ENCODE results near the gene CHRM4. TPM values are rescaled to one million over a fixed set of nuclear protein-coding genes. Genes with fewer than 3 reads are reported as not detected.
A peak's percentile ranks its signal among the peaks of the same experiment; 100 is the strongest.
"Not testable (repeated sequence)": the region's sequence is repeated elsewhere in the genome, so short reads cannot be mapped to it uniquely, and the experiment has no call there.

CHRM4 gene
- total RNA-seq, 1 donor from 2014 or later, result not detected

- H3K4me3 ChIP-seq (ENCODE audit: low read depth, low read length), result peak overlapping the region; percentile 50
- TF ChIP-seq CTCF (conservative IDR thresholded peaks at IDR 0.05; ENCODE audit: low read depth, low read length), result no peak
- no peak for DNase-seq (ENCODE audit: low read depth)
Measured at GRCh38 chr11:46381819-46382645, 9.5 kb downstream of the CHRM4 start.

DNA sequence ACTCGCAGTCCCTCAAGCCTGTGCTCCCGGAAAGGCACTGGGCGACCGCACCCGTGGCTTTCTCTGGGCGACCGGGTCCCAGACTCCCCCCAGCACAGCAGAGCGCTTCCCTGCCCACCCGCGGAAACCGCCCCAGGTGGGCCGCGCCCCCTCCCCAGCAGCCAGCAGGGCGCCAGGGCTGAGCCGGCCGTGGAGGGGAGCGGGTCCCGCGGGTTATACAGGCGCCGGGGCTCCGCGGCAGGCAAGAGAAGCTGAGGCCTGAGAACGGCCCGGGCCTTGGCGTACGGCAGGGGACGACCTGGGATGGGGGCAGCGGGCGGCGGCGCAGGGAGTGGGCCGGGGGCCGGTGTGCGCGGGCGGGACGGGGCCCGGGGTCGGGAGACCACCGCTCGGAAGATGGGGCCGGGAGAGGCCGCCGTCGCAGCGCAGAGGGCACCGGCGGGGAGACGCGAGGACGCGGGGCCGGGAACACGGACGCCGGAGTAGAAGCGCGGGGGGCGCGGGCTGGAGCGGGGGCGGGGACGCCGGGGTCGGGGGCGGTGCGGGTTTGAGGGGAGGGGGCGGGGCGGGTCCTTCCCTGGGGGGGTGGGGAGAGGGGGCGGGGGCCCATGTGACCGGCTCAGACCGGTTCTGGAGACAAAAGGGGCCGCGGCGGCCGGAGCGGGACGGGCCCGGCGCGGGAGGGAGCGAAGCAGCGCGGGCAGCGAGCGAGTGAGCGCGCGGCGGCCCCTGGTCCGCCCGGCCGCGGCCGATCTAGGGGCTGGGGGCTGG is 10.3 kb downstream of the CHRM4 start, which contains the start of gene MDK:
Gene MDK, plus strand, starts transcription at position 622 of the 771 bp plus-strand sequence. CDS start 389 bp downstream, outside the sequence.
- TF ChIP-seq CTCF (conservative IDR thresholded peaks at IDR 0.05; ENCODE audit: low read depth, low read length), result no peak
- no peak for DNase-seq (ENCODE audit: low read depth)
- H3K4me3 ChIP-seq (ENCODE audit: low read depth, low read length), result peak within 1 kb of the TSS; percentile 62

DNA sequence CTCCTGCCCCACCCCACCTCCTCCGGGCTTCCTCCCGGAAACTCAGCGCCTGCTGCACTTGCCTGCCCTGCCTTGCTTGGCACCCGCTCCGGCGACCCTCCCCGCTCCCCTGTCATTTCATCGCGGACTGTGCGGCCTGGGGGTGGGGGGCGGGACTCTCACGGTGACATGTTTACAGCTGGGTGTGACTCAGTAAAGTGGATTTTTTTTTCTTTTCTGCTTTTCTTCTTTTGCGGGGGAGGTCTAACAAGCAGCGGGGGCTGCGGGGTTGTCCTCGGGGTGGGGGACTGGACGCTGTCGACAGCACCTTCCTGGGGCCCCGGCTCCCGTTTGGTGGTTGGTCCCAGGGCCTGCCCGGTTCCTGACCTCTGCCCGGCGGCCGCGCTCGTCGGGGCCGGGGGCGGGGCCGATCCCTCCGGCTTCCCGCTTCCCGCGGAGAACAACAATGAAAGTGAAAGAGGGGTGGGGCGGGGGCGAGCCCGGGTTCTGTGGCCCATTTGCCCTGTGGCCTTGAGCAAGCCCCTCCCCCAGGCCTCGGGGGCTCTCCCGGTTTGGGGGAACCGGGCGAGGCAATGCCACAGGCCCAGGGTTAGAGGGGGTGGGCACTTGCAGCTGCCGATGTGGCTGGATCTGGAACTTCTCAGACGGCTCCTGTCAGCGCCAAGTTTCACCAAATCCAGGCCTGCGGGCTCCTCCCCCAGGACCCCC is 11.1 kb downstream of the CHRM4 start:
- peak overlapping the region; percentile 62 for H3K4me3 ChIP-seq (ENCODE audit: low read depth, low read length)
- TF ChIP-seq CTCF (conservative IDR thresholded peaks at IDR 0.05; ENCODE audit: low read depth, low read length), result no peak
- no peak for DNase-seq (ENCODE audit: low read depth)

DNA sequence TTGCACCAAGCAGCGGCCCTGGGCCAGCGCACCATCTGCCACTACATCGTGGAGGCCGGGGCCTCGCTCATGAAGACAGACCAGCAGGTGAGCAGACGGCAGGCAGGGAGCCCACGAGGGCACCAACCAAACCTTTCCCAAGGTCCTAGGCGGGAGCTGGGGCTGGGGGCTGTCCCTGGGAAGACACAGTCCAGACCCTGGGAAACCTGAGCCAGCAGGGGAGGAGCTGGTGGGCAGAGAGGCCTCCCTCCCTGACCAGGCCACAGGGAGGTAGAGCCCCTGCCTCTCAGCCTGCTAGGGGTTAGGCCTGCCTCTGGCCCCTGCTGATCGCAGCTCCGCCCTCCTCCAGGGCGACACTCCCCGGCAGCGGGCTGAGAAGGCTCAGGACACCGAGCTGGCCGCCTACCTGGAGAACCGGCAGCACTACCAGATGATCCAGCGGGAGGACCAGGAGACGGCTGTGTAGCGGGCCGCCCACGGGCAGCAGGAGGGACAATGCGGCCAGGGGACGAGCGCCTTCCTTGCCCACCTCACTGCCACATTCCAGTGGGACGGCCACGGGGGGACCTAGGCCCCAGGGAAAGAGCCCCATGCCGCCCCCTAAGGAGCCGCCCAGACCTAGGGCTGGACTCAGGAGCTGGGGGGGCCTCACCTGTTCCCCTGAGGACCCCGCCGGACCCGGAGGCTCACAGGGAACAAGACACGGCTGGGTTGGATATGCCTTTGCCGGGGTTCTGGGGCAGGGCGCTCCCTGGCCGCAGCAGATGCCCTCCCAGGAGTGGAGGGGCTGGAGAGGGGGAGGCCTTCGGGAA is 11.9 kb downstream of the CHRM4 start:
- not testable (repeated sequence) for DNase-seq (ENCODE audit: low read depth); H3K4me3 ChIP-seq (ENCODE audit: low read depth, low read length)

DNA sequence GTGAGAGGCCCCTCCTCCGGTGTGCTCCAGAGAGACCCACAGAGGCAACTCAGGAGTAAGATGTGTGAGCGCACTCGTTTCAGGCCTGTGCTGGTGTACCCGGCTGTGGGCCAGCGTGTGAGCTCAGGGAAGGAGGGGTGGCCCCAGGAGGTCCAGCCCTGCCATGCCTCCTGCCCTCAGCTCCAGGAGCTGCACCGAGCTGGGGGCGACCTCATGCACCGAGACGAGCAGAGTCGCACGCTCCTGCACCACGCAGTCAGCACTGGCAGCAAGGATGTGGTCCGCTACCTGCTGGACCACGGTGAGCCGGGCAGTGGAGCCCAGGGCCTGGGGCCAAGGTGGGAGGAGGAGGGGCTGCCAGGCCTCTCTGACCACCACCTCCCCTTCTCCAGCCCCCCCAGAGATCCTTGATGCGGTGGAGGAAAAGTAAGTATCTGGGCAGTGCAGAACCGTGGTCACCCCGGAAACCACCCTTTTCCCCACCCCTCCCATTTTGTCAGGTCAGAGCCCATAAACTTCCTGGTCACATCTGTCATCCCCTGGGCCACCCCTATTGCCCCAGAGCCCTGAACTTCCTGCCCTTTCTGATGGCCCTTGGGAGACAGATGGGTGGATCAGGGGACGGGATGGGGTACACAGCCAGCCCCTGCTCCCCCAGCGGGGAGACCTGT is 12.6 kb downstream of the CHRM4 start:
- TF ChIP-seq CTCF (conservative IDR thresholded peaks at IDR 0.05; ENCODE audit: low read depth, low read length), result no peak
- DNase-seq (ENCODE audit: low read depth), result no peak
- no peak overlapping the region for H3K4me3 ChIP-seq (ENCODE audit: low read depth, low read length)

DNA sequence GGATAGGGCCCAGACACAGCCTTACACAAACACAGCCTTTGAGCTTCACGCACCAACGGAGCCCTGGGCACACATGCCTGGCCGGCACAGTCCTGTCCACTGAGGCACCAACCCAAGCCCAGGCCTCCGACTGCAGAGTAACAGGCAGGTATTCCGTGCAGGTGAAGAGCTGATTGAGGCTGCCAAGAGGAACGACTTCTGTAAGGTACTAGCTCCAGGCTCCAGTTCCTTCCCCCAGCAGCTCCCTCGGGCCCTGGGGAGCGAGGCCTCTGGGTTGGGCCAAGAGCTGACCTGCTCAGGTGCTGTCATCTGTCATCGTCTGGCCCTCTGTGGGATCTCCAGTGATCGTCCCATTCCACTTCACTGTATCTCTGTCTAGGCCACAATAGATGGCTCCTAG is 13.3 kb downstream of the CHRM4 start:
- H3K4me3 ChIP-seq (ENCODE audit: low read depth, low read length), result no peak overlapping the region
- TF ChIP-seq CTCF (conservative IDR thresholded peaks at IDR 0.05; ENCODE audit: low read depth, low read length), result no peak
- no peak for DNase-seq (ENCODE audit: low read depth)

All from epithelial cell of proximal tubule (primary cell).